Measurements from ENCODE around the gene PKNOX2.

DNA sequence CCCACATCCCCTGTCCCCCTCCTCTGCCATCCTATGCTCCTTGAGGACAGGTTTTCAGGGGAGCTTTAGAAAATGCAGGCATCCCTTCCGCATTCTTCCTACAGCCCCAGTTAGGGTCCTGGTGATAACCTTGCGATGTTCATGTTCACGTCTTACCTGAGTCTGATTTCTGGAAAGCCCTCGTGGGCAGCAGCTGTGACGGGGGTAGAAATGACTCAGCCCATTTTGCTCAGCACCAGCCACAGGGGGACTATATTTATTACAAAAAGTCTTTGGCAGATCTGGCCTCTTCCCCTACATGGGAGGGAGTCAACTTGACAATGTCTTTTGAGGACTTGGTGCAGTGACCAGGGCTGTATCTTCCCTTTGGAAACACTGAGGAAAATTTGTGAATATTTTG, 12.3 kb downstream of the PKNOX2 start:
- no peak for TF ChIP-seq ZFX (IDR thresholded peaks at IDR 0.05)
- TF ChIP-seq, protein P1, sequence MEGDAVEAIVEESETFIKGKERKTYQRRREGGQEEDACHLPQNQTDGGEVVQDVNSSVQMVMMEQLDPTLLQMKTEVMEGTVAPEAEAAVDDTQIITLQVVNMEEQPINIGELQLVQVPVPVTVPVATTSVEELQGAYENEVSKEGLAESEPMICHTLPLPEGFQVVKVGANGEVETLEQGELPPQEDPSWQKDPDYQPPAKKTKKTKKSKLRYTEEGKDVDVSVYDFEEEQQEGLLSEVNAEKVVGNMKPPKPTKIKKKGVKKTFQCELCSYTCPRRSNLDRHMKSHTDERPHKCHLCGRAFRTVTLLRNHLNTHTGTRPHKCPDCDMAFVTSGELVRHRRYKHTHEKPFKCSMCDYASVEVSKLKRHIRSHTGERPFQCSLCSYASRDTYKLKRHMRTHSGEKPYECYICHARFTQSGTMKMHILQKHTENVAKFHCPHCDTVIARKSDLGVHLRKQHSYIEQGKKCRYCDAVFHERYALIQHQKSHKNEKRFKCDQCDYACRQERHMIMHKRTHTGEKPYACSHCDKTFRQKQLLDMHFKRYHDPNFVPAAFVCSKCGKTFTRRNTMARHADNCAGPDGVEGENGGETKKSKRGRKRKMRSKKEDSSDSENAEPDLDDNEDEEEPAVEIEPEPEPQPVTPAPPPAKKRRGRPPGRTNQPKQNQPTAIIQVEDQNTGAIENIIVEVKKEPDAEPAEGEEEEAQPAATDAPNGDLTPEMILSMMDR (conservative IDR thresholded peaks at IDR 0.05), result no peak

All from C4-2B (cell line).